Measurements from ENCODE around the gene PVALEF.
"Not testable (repeated sequence)": the region's sequence is repeated elsewhere in the genome, so short reads cannot be mapped to it uniquely, and the experiment has no call there.

The PVALEF gene

DNA sequence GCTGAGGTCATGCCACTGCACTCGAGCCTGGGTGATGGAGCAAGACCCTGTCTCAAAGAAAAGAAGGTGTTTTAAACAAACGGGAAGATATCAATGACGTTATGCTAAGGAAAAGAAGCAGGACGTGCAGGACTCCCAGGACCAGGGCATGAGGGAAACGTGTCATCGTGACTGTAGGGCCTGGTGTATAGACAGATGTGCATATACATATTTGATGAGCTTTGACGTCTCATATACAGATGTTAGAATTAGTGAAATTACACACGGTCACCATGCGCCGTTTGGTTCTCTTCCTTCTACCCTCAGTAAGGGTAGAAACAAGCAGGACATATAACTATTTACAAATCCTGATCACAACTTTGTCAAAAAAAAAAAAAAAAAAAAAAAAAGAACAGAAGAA, 17.6 kb upstream of the PVALEF start:
- DNase-seq, result no peak

DNA sequence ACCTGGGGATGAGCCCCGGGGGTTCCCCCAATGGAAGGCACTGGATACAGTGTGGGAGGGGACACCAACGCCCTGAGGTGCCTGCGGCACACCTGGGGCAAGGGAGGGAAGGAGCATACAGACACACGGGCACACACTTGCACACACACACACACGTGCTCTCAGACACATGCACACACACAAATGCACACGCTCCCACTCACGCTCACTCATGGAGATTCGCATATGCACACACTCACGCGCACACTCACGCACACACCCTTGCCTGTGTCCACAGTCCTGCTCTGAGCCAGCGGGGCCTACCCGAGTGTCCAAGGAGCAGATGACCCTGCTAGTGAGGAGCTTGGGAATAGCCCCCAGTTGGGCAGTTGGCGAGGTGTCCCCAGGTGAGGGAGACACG, 16.7 kb upstream of the PVALEF start:
- DNase-seq, result no peak

- no peak for DNase-seq
Observed at GRCh38 chr17:81148986-81149533, 16.2 kb upstream of the PVALEF start.

DNA sequence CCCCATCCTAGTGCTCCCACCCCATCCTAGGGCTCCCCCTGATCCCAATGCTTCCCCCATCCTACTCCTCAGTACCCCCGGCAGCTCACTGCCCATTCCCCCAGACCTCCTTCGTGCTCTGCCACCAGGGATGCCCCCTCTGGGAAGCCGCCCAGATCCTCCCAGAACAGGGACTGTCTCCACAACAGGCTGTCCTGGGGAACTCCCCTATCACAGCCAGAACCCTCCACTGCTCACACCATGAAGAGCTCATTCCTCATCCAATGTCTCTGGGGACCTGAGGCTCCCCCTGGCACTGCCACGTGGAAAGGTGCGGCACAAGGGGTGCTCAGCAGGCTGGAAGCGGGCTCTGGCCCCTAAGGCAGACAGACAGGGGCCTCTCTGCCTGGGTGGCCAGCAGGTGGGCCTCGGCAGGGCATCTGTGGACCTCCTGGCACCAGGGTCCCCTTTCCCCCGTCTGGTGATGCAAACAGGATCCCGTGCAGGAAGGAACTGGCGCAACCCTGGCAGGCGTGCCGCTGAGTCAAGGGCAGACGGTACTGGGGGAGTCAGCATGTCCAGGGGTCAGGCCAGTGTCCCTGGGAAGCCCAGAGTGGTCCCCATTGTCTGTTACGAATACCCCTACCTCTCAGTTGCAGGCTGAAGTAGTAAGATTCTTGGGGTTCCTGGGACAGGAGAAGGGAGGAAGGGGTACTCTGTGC, 14.8 kb upstream of the PVALEF start:
- DNase-seq, result no peak

DNA sequence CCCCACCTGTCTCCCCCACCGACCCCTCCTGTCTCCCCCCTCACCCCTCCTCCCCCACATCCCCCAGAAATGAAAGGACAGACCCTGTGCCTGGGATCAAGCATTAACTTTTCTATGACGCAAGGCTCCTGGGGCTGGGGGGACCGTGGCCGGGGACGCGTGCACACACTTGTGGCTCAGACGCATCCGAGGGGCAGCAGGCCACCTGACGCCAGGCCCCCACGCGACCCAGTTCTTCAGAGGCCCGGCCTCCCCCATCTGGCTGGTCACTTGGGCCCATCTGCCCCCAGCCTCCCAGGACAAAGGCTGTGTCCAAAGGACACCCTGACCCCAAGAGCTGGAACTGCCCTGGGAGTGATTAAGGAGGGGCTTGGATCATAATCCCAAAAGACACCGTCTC, 14.0 kb upstream of the PVALEF start:
- DNase-seq, result no peak

- no peak for DNase-seq
Observed at GRCh38 chr17:81152288-81152828, 12.9 kb upstream of the PVALEF start.

DNA sequence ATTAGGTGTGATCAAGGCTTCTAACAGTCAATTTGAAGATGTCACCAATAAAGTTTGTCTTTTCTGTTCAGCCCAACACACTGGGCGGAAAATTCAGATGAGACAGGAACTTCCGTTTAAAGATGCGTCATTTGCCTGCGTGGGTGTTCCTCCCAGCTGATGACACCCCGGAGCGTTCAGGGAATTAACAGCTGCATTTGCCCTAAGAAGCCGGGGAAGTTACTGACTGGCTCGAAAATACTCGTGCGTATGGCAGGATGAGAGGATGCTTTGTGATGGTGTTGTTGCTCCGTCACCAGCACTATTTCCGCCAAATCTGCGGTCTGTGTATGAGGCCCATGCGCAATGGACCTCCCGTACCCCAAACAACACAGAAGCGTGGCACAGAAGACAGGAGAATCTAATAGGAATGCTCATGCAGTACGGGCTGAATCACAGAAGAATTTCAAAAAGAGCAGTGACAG, 11.9 kb upstream of the PVALEF start:
- no peak for DNase-seq

- not testable (repeated sequence) for DNase-seq
Observed at GRCh38 chr17:81154016-81154415, 11.3 kb upstream of the PVALEF start.

DNA sequence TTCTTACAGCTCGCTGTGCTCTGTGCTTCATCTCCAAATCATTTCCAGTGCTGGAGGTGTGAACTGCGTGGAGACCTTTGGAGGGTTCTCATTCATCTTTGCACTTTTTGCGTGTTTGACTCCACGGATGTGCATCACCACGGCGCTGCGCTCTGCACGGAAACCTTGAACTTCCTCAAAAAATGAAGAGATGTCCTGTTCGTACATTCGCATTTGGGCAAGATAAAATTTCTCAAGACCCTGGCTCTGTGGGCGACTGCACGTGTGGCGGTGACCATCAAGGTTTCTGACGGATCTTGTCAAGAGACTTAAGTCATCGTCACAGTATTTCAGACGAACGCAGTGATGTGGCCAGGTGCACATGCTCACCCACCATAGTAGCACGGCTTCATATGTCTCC, 10.3 kb upstream of the PVALEF start:
- DNase-seq, result no peak

DNA sequence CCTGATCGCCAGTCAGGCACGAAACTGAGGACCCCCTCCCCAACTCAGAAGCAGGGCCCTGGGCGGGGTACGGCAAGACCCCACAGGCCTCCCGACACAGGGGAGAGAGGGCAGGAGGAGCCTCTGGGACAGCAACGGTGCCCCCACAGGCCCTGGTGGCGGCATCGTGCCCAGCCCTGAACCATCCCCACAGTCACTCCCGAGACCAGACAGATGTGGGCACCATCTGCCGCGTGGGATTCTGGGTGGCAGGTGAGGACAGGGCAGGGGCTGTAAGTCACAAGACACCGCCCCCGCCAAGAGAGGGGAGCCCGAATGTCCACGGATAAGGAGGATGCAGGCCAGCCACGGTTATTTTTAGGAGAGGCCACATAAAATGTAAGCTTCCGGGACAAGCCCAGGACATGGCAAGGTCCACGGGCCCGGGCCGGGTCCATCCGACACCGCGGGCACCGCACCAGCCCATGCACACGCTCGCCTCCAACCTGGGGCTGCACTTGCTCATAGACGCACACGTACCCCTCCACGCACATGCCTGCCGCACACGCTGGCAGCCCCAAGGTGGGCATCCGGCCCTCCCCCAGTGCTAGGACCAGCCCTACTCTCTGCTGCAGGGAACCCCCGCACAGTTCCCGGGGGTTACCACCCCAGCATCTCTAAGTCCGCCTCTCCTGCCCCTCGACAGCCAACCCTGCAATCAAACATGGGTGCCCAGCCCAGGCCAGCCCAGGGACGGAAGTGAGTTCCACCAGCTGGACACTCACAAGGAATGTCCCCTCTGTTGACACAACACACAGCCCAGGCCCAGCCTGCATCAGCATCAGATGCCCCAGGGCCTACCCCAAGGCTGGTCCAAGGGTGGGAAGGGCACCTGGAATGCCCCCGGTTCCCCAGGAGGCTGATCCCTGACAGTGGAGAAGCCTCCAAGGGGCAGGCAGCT, 8.2 kb upstream of the PVALEF start:
- no peak for DNase-seq

GRCh38 chr17:81157848-81158687, 7.2 kb upstream of the PVALEF start:
- no peak for DNase-seq

DNA sequence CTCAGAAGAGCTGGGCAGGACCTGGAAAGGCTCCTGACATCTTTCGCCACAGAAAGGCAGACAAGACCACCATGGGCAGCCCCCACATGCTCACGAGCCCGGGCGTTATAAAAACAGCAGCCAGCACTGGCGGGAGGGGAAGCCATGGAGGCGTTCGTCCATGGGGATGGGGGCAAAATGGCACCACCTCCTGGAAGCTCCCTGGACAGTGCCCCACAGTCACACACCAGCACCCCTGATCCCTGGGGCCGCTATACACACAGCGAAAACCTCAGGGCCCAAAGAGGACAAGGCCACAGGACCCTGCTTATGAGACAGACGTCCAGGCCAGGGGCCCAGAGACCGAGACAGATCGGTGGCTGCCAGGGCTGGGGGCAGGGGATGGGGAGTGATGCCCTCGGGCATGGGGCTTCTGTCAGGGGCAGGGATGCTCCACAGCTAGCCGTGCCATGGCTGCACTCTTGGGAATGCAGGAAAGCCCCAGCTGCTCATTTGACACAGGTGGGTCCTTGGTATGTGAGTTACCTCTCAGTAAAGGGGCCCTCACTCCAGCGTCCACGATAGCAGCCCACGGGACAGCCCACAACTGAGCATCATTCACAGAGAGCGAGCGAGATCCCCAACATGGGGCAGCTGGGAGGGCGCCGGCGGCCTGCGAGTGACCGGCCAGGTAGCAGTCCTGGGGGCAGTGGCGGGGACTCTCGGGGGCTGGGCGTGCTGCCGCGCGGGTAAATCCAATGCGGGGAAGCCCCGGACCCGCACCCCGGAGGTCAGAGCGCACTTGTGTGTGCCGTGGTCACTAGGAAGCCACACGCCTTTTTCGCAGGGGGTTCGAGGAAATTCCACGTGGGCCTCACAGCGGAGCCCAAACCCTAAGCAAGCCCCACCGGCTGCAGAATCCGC, 6.4 kb upstream of the PVALEF start:
- no peak for DNase-seq

GRCh38 chr17:81159611-81160265, 5.6 kb upstream of the PVALEF start:
- no peak for DNase-seq

DNA sequence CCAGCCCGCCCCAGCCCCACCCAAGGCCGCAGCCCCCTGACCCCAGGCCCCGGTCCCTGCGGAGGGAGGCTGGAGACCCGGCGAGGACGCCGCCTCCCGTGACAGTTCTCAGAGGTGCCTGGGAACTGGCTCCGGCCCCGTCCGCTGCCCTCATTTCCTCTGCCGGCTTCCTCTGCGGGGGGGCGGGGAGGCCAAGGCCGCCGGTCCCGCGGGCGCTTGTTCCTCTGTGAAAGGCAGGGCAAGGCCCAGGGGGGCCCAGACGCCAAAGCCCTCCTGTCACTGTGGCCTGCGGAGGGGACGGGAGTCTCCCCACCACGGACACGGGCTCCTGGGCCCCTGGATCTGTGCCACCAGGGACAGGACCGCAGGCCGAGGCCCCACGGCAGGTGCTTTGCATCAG, 5.0 kb upstream of the PVALEF start:
- DNase-seq, result no peak

DNA sequence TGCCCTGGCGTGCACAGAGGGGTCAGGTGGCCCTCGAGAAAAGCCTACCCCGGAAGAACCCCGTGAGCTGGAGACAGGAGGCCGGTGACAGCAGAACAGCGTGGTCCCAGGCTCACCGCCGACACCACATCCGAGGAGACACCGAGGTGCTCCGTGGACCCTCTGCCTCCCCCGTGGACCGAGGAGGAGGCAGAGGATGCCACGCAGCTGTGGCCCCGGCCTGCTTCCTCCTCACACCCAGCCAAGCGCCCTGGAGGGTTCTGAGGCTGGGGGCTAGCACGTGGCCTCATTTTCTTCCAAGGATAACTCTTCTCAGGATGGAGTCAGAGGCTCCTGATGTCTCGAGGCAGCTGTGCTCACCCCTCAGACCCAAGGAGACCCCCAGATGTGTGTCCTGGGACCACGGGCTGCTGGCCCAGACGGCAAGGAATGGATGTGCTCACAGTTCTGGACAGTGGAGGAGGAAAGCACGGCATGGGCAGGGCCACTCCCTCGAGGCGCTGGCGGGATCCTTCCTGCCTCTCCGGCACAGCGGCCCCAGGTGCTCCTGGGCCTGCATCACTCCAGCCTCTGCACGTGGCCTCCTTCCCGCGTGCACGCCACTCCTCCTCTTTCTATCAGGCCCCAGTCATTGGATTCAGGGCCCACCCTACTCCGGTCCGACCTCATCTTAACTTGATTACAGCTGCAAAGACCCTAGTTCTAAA, 4.4 kb upstream of the PVALEF start:
- no peak for DNase-seq

DNA sequence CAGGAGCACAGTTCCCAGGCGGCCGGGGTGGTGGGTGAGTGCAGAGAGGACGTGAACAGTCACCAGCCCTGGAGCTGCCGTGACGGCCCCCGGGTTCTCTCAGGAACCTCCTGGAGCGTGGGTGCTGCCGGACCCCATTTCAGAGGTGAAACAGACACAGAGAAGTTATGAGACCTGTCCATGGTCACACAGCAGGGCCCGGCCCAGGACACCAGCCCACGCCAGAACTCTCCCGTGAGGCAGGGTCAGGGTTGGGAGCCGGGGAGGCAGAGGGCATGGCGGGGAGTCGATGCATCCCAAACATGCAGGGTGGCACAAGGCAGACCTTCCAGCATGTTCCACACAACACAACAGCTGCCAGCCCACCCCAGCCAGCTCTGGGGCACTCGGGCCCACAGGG, 3.8 kb upstream of the PVALEF start:
- no peak for DNase-seq

DNA sequence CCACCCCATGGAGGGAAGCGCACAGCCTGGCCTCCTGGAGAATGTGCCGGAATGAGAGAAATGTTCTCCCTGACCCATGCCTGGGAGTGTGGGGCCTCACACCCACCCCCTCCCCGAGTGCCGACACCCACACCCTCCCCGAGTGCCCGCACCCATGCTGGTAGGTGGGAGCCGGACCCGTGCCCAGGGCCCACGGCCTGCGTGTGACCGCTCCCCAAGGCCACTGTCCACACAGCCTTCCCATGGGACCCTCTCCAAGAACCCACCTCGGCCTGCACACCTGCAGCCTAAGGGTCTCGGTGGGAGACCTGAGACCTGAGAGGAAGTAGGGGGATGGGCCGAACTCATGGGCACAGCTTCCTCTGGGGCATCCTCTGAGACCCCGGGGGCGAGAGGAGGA, 3.3 kb upstream of the PVALEF start:
- DNase-seq, result no peak

DNA sequence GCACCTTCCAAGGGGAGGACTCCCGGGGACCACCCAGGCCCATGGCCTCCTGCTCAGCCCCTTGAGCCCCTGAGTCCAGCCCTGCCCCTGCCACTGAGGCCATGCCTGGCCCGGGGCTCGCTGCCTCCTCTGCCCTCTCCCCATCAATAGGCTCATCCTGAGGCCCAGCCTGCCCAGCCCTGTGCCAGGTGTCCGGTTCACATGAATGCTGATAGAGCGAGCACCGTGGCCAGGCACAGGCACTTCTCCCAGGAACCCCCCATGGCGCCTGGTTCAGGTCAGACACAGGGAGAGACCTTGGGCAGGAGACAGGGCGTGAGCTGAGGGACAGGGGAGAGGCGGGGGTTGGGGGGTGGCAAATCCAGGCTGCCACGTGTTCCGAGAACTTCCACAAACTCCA, 2.8 kb upstream of the PVALEF start:
- no peak for DNase-seq

GRCh38 chr17:81163051-81163695, 2.1 kb upstream of the PVALEF start:
- DNase-seq, result no peak
